ENCODE results near the gene TIGD2. TPM values are rescaled to one million over a fixed set of nuclear protein-coding genes. Genes with fewer than 3 reads are reported as not detected.

Gene TIGD2
- polyA plus RNA-seq, 1 donor (not counting 4 experiments of a cell fraction or from before 2014, with no cell fraction given) = 5.3 TPM

GRCh38 chr4:89137231-89137630, 25.9 kb downstream of the TIGD2 start:
- DNase-seq (ENCODE audit: low read depth, low spot score) (no peak), FAIRE-seq (no peak)
- TF ChIP-seq, protein P1, sequence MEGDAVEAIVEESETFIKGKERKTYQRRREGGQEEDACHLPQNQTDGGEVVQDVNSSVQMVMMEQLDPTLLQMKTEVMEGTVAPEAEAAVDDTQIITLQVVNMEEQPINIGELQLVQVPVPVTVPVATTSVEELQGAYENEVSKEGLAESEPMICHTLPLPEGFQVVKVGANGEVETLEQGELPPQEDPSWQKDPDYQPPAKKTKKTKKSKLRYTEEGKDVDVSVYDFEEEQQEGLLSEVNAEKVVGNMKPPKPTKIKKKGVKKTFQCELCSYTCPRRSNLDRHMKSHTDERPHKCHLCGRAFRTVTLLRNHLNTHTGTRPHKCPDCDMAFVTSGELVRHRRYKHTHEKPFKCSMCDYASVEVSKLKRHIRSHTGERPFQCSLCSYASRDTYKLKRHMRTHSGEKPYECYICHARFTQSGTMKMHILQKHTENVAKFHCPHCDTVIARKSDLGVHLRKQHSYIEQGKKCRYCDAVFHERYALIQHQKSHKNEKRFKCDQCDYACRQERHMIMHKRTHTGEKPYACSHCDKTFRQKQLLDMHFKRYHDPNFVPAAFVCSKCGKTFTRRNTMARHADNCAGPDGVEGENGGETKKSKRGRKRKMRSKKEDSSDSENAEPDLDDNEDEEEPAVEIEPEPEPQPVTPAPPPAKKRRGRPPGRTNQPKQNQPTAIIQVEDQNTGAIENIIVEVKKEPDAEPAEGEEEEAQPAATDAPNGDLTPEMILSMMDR (optimal IDR thresholded peaks at IDR 0.05 in 1 of 3, IDR thresholded peaks at IDR 0.05 in 1 of 3, conservative IDR thresholded peaks at IDR 0.05 in 1 of 3; ENCODE audit: extremely low read depth in 1 of 3, insufficient read depth in 2 of 3, low read length in 3 of 3) = no peak
- no peak for TF ChIP-seq EZH2 (IDR thresholded peaks at IDR 0.05; ENCODE audit: low read length)
- Histone ChIP-seq H3K4me2 (ENCODE audit: control insufficient read depth, extremely low read depth, insufficient read depth, low read depth, low read length) (no peak overlapping the region), H3K4me3 (ENCODE audit: control insufficient read depth in 2 of 3, extremely low read depth in 1 of 3, insufficient read depth in 2 of 3, low read depth in 1 of 3, low read length in 3 of 3) (no peak overlapping the region), H3K27ac (ENCODE audit: control insufficient read depth, insufficient read depth, low read length) (no peak overlapping the region), H3K9me3 (ENCODE audit: control insufficient read depth, low read depth, low read length) (no peaks in the 10 kb centered on the region), H4K20me1 (ENCODE audit: control insufficient read depth, extremely low read depth, insufficient read depth, low read length) (no peaks in the 10 kb centered on the region), H2AFZ (ENCODE audit: control insufficient read depth, low read length) (no peak overlapping the region), H3K9me1 (ENCODE audit: control insufficient read depth, extremely low read depth, insufficient read depth, low read length) (no peaks in the 10 kb centered on the region), H3K4me1 (ENCODE audit: control insufficient read depth, extremely low read depth, insufficient read depth, low read length) (peaks cover 15% of the 10 kb centered on the region), H3K9ac (ENCODE audit: control insufficient read depth, extremely low read depth, insufficient read depth, low read length) (no peak overlapping the region), H3K27me3 (ENCODE audit: control insufficient read depth, extremely low read depth, insufficient read depth, low read length) (no peaks in the 10 kb centered on the region), H3K79me2 (ENCODE audit: control insufficient read depth, insufficient read depth, low read length) (no peaks in the 10 kb centered on the region), H3K36me3 (ENCODE audit: control insufficient read depth in 2 of 2, extremely low read depth in 1 of 2, insufficient read depth in 2 of 2, low read length in 2 of 2) (no peaks in the 10 kb centered on the region)
- dilution Hi-C loops (cut with MboI; ENCODE audit: extremely low pct_ligation_motif_present, low sequenced_read_pairs) = no loop called here

GRCh38 chr4:89137695-89138094, 26.4 kb downstream of the TIGD2 start:
- DNase-seq (ENCODE audit: low read depth, low spot score) (no peak), FAIRE-seq (no peak)
- Histone ChIP-seq H3K4me1 (ENCODE audit: control insufficient read depth, extremely low read depth, insufficient read depth, low read length) (peaks cover 15% of the 10 kb centered on the region), H3K9me1 (ENCODE audit: control insufficient read depth, extremely low read depth, insufficient read depth, low read length) (no peaks in the 10 kb centered on the region), H4K20me1 (ENCODE audit: control insufficient read depth, extremely low read depth, insufficient read depth, low read length) (no peaks in the 10 kb centered on the region), H3K9me3 (ENCODE audit: control insufficient read depth, low read depth, low read length) (no peaks in the 10 kb centered on the region), H3K4me2 (ENCODE audit: control insufficient read depth, extremely low read depth, insufficient read depth, low read depth, low read length) (no peak overlapping the region), H2AFZ (ENCODE audit: control insufficient read depth, low read length) (no peak overlapping the region), H3K9ac (ENCODE audit: control insufficient read depth, extremely low read depth, insufficient read depth, low read length) (no peak overlapping the region), H3K4me3 (ENCODE audit: control insufficient read depth in 2 of 3, extremely low read depth in 1 of 3, insufficient read depth in 2 of 3, low read depth in 1 of 3, low read length in 3 of 3) (no peak overlapping the region), H3K79me2 (ENCODE audit: control insufficient read depth, insufficient read depth, low read length) (no peaks in the 10 kb centered on the region), H3K36me3 (ENCODE audit: control insufficient read depth in 2 of 2, extremely low read depth in 1 of 2, insufficient read depth in 2 of 2, low read length in 2 of 2) (no peaks in the 10 kb centered on the region), H3K27ac (ENCODE audit: control insufficient read depth, insufficient read depth, low read length) (no peak overlapping the region), H3K27me3 (ENCODE audit: control insufficient read depth, extremely low read depth, insufficient read depth, low read length) (no peaks in the 10 kb centered on the region)
- no peak for TF ChIP-seq EZH2 (IDR thresholded peaks at IDR 0.05; ENCODE audit: low read length)
- dilution Hi-C loops (cut with MboI; ENCODE audit: extremely low pct_ligation_motif_present, low sequenced_read_pairs) = no loop called here

DNA sequence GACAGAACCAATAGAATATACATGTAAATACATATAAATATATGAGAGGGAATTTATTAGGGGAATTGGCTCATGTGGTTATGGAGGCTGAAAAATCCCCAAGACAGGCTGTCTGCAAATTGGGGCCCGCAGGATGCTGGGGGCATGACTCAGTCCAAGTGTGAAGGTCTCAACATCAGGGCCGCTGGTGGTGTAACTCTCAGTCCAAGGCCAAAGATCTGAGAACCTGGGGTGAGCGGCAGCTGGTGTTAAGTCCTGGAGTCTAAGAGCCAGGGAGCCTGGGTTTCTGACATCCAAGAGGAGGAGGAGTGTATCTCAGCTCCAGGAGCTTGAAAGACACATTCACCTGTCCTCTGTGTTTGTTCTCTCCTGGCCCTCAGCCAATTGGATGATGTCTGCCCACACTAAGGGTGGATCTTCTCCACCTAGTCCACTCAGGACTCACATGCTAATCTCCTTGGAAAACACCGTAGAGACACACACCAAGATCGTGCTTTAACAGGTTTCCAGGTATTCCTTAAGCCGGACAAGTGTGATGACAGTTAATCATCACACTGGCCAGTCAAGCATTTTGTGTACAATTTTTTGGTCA, 28.9 kb downstream of the TIGD2 start:
- Histone ChIP-seq H3K9ac (ENCODE audit: control insufficient read depth, extremely low read depth, insufficient read depth, low read length) (no peak overlapping the region), H3K36me3 (ENCODE audit: control insufficient read depth in 2 of 2, extremely low read depth in 1 of 2, insufficient read depth in 2 of 2, low read length in 2 of 2) (no peaks in the 10 kb centered on the region), H3K9me1 (ENCODE audit: control insufficient read depth, extremely low read depth, insufficient read depth, low read length) (no peaks in the 10 kb centered on the region), H3K4me3 (ENCODE audit: control insufficient read depth in 2 of 3, extremely low read depth in 1 of 3, insufficient read depth in 2 of 3, low read depth in 1 of 3, low read length in 3 of 3) (no peak overlapping the region), H2AFZ (ENCODE audit: control insufficient read depth, low read length) (no peak overlapping the region), H3K4me2 (ENCODE audit: control insufficient read depth, extremely low read depth, insufficient read depth, low read depth, low read length) (no peak overlapping the region), H4K20me1 (ENCODE audit: control insufficient read depth, extremely low read depth, insufficient read depth, low read length) (no peaks in the 10 kb centered on the region), H3K9me3 (ENCODE audit: control insufficient read depth, low read depth, low read length) (no peaks in the 10 kb centered on the region), H3K27ac (ENCODE audit: control insufficient read depth, insufficient read depth, low read length) (no peak overlapping the region), H3K79me2 (ENCODE audit: control insufficient read depth, insufficient read depth, low read length) (no peaks in the 10 kb centered on the region), H3K4me1 (ENCODE audit: control insufficient read depth, extremely low read depth, insufficient read depth, low read length) (peaks cover 8% of the 10 kb centered on the region), H3K27me3 (ENCODE audit: control insufficient read depth, extremely low read depth, insufficient read depth, low read length) (no peaks in the 10 kb centered on the region)
- FAIRE-seq = no peak
- DNase-seq (ENCODE audit: low read depth, low spot score) = no peak
- dilution Hi-C loops (cut with MboI; ENCODE audit: extremely low pct_ligation_motif_present, low sequenced_read_pairs) = no loop called here
- TF ChIP-seq EZH2 (IDR thresholded peaks at IDR 0.05; ENCODE audit: low read length) = no peak
- TF ChIP-seq, protein P1 (optimal IDR thresholded peaks at IDR 0.05 in 1 of 3, IDR thresholded peaks at IDR 0.05 in 1 of 3, conservative IDR thresholded peaks at IDR 0.05 in 1 of 3; ENCODE audit: extremely low read depth in 1 of 3, insufficient read depth in 2 of 3, low read length in 3 of 3) = no peak
